NK-92 (cell line): ENCODE measurements around the gene MRPL54.

Source experiments
- DNase-seq: peaks from one replicate; lab custom pipeline; 2025; ENCODE audit not compliant: unreplicated experiment; lab: John Stamatoyannopoulos, UW

The MRPL54 gene

GRCh38 chr19:3784607-3785450 lies 22.3 kb downstream of the MRPL54 start:
- DNase-seq, result no peak

- DNase-seq, result no peak
Observed at GRCh38 chr19:3785451-3785937, 23.0 kb downstream of the MRPL54 start.

GRCh38 chr19:3785938-3786824 lies 23.7 kb downstream of the MRPL54 start, which contains the start of gene MATK:
TSS of gene MATK (minus strand) at chr19:3786381. CDS start at chr19:3785135, 1,246 bp downstream.
- no peak for DNase-seq

- no peak for DNase-seq
Observed at GRCh38 chr19:3788996-3789778, 26.7 kb downstream of the MRPL54 start.

GRCh38 chr19:3790209-3790734 lies 27.8 kb downstream of the MRPL54 start:
- no peak for DNase-seq

GRCh38 chr19:3790941-3791340 lies 28.5 kb downstream of the MRPL54 start:
- no peak for DNase-seq

GRCh38 chr19:3792114-3792513 lies 29.6 kb downstream of the MRPL54 start:
- DNase-seq, result no peak

GRCh38 chr19:3793799-3794198 lies 31.3 kb downstream of the MRPL54 start:
- DNase-seq, result no peak

- DNase-seq, result no peak
Observed at GRCh38 chr19:3796358-3796757, 33.9 kb downstream of the MRPL54 start.

- DNase-seq, result no peak
Observed at GRCh38 chr19:3798137-3798536, 35.7 kb downstream of the MRPL54 start.

- no peak for DNase-seq
Observed at GRCh38 chr19:3800996-3801395, 38.5 kb downstream of the MRPL54 start.

GRCh38 chr19:3801412-3802096 lies 39.1 kb downstream of the MRPL54 start:
- DNase-seq, result no peak

GRCh38 chr19:3803114-3803888 lies 40.8 kb downstream of the MRPL54 start:
- DNase-seq, result no peak

- no peak for DNase-seq
Observed at GRCh38 chr19:3803986-3804385, 41.5 kb downstream of the MRPL54 start.

GRCh38 chr19:3804429-3804828 lies 41.9 kb downstream of the MRPL54 start:
- no peak for DNase-seq

GRCh38 chr19:3805859-3806258 lies 43.4 kb downstream of the MRPL54 start:
- no peak for DNase-seq

- DNase-seq, result no peak
Observed at GRCh38 chr19:3807131-3807480, 44.6 kb downstream of the MRPL54 start.

GRCh38 chr19:3807574-3808354 lies 45.3 kb downstream of the MRPL54 start:
- DNase-seq, result no peak
